T-helper 1 cell treated with Interleukin-12 subunit alpha and Interleukin-12 subunit beta and Interleukin-4 antibody, amounts not matched to agents 30 ng/mL and 1 ng/mL, for 36 hours (primary cell): ENCODE data around the gene ARFGEF2. TPM values are rescaled to one million over a fixed set of nuclear protein-coding genes. Genes with fewer than 3 reads are reported as not detected.
"Not testable (repeated sequence)": the region's sequence is repeated elsewhere in the genome, so short reads cannot be mapped to it uniquely, and the experiment has no call there.

Experiments
- intact Hi-C: fragments of 100-400 bp; cut with micrococcal nuclease; formaldehyde crosslinking; loops from one replicate; pipeline ENCODE4 v1.15.1; 2024
- total RNA-seq: library from RNA; stranded (reverse); gene quantifications from 2 replicates; pipeline ENCODE4 v1.2.3, GENCODE V29; 2022

The ARFGEF2 gene
- total RNA-seq, 1 donor from 2014 or later, result 25.6 TPM

- intact Hi-C loops, result no loop called here
These were observed 63.2 kb downstream of the ARFGEF2 start for GRCh38 chr20:48984575-48985219.

GRCh38 chr20:48986899-48987298 is 65.4 kb downstream of the ARFGEF2 start:
- intact Hi-C loops, result loop anchor here (1.0 kb wide), 1 partner anchor 230 kb away; no protein-coding TSS in a partner anchor

- intact Hi-C loops, result no loop called here
These were observed 69.0 kb downstream of the ARFGEF2 start for GRCh38 chr20:48990467-48990866.

GRCh38 chr20:48995589-48995988 is 74.1 kb downstream of the ARFGEF2 start:
- intact Hi-C loops, result no loop called here

GRCh38 chr20:48999890-49000870 is 78.7 kb downstream of the ARFGEF2 start:
- intact Hi-C loops, result no loop called here

- intact Hi-C loops, result no loop called here
These were observed 80.2 kb downstream of the ARFGEF2 start for GRCh38 chr20:49001741-49002140.

- intact Hi-C loops, result no loop called here
These were observed 85.0 kb downstream of the ARFGEF2 start for GRCh38 chr20:49006446-49006980.

- intact Hi-C loops, result no loop called here
These were observed 88.6 kb downstream of the ARFGEF2 start for GRCh38 chr20:49009899-49010631.

- intact Hi-C loops, result no loop called here
These were observed 102.7 kb downstream of the ARFGEF2 start for GRCh38 chr20:49024220-49024619.

- intact Hi-C loops, result not testable (repeated sequence)
These were observed 106.7 kb downstream of the ARFGEF2 start for GRCh38 chr20:49028177-49028576.

- intact Hi-C loops, result no loop called here
These were observed 107.2 kb downstream of the ARFGEF2 start for GRCh38 chr20:49028684-49029083.

GRCh38 chr20:49029203-49029602 is 107.7 kb downstream of the ARFGEF2 start:
- intact Hi-C loops, result no loop called here

GRCh38 chr20:49030954-49031619 is 109.6 kb downstream of the ARFGEF2 start:
- intact Hi-C loops, result no loop called here

- intact Hi-C loops, result no loop called here
These were observed 110.9 kb downstream of the ARFGEF2 start for GRCh38 chr20:49032455-49032854.

GRCh38 chr20:49034070-49034732 is 112.7 kb downstream of the ARFGEF2 start:
- intact Hi-C loops, result no loop called here

- intact Hi-C loops, result loop anchor here (1.0 kb wide), 1 partner anchor 8 kb away; the partner anchor contains the start of gene CSE1L
These were observed 116.5 kb downstream of the ARFGEF2 start for GRCh38 chr20:49037962-49038387.

- intact Hi-C loops, result loop anchor here (10.0 kb wide), 1 partner anchor 495 kb away; no protein-coding TSS in a partner anchor
These were observed 118.3 kb downstream of the ARFGEF2 start for GRCh38 chr20:49039854-49040253.

GRCh38 chr20:49043000-49043399 is 121.5 kb downstream of the ARFGEF2 start:
- intact Hi-C loops, result loop anchor here (10.0 kb wide), 1 partner anchor 492 kb away; no protein-coding TSS in a partner anchor

- intact Hi-C loops, result loop anchor here (1.0 to 10.0 kb wide), 10 partner anchors 7 to 1543 kb away; partner anchors contain the start of genes ARFGEF2, DDX27, NCOA3 and PREX1
These were observed 124.1 kb downstream of the ARFGEF2 start for GRCh38 chr20:49045440-49046086.
